ENCODE results near the gene PSD4.

Gene PSD4

DNA sequence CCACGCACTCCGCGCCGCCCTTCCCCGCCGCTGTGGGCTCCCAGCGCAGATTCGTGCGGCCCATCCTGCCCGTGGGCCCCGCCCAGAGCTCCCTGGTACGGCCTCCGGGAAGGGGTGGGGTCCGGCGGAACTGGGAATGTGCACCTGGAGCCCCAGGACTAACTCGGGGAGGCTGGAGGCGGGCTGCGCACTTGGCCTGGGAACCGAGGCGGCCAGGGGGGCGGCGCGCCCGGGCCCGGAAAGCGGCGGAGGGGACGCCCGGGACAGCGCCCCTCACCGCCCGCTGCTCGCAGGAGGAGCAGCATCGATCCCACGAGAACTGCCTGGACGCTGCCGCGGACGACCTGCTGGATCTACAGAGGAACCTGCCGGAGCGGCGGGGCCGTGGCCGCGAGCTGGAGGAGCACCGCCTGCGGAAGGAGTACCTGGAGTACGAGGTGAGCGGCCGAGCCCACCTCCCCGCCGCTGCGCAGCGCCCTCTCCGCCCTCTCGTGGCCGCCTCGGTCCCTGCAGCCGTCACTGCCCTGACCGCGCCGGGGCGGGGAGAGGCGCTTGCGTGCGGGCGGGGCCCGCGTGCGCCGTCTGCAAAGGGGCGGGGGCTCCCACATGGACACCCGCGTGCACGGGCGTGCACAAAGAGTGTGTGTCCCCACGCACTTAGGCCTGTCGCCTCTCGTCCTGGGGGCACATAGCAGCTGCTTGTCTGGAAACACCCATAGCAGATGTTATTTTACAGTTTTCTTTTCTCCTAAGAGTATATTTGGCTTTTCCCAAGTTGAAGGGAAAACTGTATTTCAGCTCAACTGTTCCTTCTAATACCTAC, 25.2 kb downstream of the PSD4 start:
- Histone ChIP-seq H3K4me3 (ENCODE audit: low read length) (peak overlapping the region; percentile 57), H3K18ac (ENCODE audit: low read length) (peak overlapping the region; percentile 15), H3K56ac (ENCODE audit: low read length) (peak overlapping the region; percentile 90), H3K79me2 (ENCODE audit: control insufficient read depth, insufficient read depth, low read length) (no peaks in the 10 kb centered on the region), H2BK15ac (replicated peaks; ENCODE audit: low read depth) (no peak overlapping the region), H4K5ac (ENCODE audit: low read length) (no peak overlapping the region), H3K4me2 (ENCODE audit: low read length) (peak overlapping the region; percentile 87), H3K4ac (ENCODE audit: low read depth, low read length) (no peak overlapping the region), H3K4me1 (ENCODE audit: control insufficient read depth, low read depth, low read length) (no peaks in the 10 kb centered on the region), H3K79me1 (ENCODE audit: low read length) (no peaks in the 10 kb centered on the region), H2AK5ac (ENCODE audit: low read length) (no peak overlapping the region), H3K27me3 (ENCODE audit: insufficient read depth, low read length, poor library complexity) (no peaks in the 10 kb centered on the region), H3K36me3 (ENCODE audit: control insufficient read depth, insufficient read depth, low read length) (no peaks in the 10 kb centered on the region), H3K9ac (ENCODE audit: low read length) (peak overlapping the region; percentile 81), H2BK120ac (ENCODE audit: low read depth, low read length) (no peak overlapping the region), H4K8ac (ENCODE audit: low read depth, low read length) (no peak overlapping the region), H2BK5ac (ENCODE audit: low read length) (no peak overlapping the region), H3K27ac (ENCODE audit: low read depth, low read length) (no peak overlapping the region), H3K23ac (ENCODE audit: low read length) (no peak overlapping the region)
- DNase-seq: peak; percentile 89
- no CpG with 5 or more reads among the region's 79 CpGs for WGBS (ENCODE audit: extremely low coverage, insufficient coverage, low lambda C conversion rate)

GRCh38 chr2:113200236-113200635, 26.5 kb downstream of the PSD4 start:
- Histone ChIP-seq H3K27me3 (ENCODE audit: insufficient read depth, low read length, poor library complexity) (no peaks in the 10 kb centered on the region), H3K79me2 (ENCODE audit: control insufficient read depth, insufficient read depth, low read length) (no peaks in the 10 kb centered on the region), H4K8ac (ENCODE audit: low read depth, low read length) (no peak overlapping the region), H2AK5ac (ENCODE audit: low read length) (no peak overlapping the region), H3K4ac (ENCODE audit: low read depth, low read length) (no peak overlapping the region), H4K5ac (ENCODE audit: low read length) (no peak overlapping the region), H3K23ac (ENCODE audit: low read length) (no peak overlapping the region), H3K4me1 (ENCODE audit: control insufficient read depth, low read depth, low read length) (no peaks in the 10 kb centered on the region), H3K56ac (ENCODE audit: low read length) (no peak overlapping the region), H2BK5ac (ENCODE audit: low read length) (no peak overlapping the region), H3K4me2 (ENCODE audit: low read length) (no peak overlapping the region), H3K79me1 (ENCODE audit: low read length) (no peaks in the 10 kb centered on the region), H2BK120ac (ENCODE audit: low read depth, low read length) (no peak overlapping the region), H3K36me3 (ENCODE audit: control insufficient read depth, insufficient read depth, low read length) (no peaks in the 10 kb centered on the region), H3K27ac (ENCODE audit: low read depth, low read length) (no peak overlapping the region), H3K18ac (ENCODE audit: low read length) (no peak overlapping the region), H2BK15ac (replicated peaks; ENCODE audit: low read depth) (no peak overlapping the region), H3K4me3 (ENCODE audit: low read length) (no peak overlapping the region), H3K9ac (ENCODE audit: low read length) (no peak overlapping the region)
- WGBS (ENCODE audit: extremely low coverage, insufficient coverage, low lambda C conversion rate): no CpG with 5 or more reads among the region's 4 CpGs
- peak; percentile 50 for DNase-seq

- no peak overlapping the region for H3K4ac ChIP-seq (ENCODE audit: low read depth, low read length)
- H4K5ac ChIP-seq (ENCODE audit: low read length): no peak overlapping the region
- H3K4me3 ChIP-seq (ENCODE audit: low read length): no peak overlapping the region
- H2BK15ac ChIP-seq (replicated peaks; ENCODE audit: low read depth): no peak overlapping the region
- H3K9ac ChIP-seq (ENCODE audit: low read length): no peak overlapping the region
- no peaks in the 10 kb centered on the region for H3K36me3 ChIP-seq (ENCODE audit: control insufficient read depth, insufficient read depth, low read length)
- WGBS (ENCODE audit: extremely low coverage, insufficient coverage, low lambda C conversion rate): no CpG with 5 or more reads among the region's 17 CpGs
- H3K4me1 ChIP-seq (ENCODE audit: control insufficient read depth, low read depth, low read length): no peaks in the 10 kb centered on the region
- no peaks in the 10 kb centered on the region for H3K79me2 ChIP-seq (ENCODE audit: control insufficient read depth, insufficient read depth, low read length)
- no peak overlapping the region for H3K4me2 ChIP-seq (ENCODE audit: low read length)
- no peak overlapping the region for H3K56ac ChIP-seq (ENCODE audit: low read length)
- DNase-seq: no peak
- H2BK5ac ChIP-seq (ENCODE audit: low read length): no peak overlapping the region
- H3K27ac ChIP-seq (ENCODE audit: low read depth, low read length): no peak overlapping the region
- H3K23ac ChIP-seq (ENCODE audit: low read length): no peak overlapping the region
- no peak overlapping the region for H2BK120ac ChIP-seq (ENCODE audit: low read depth, low read length)
- no peaks in the 10 kb centered on the region for H3K79me1 ChIP-seq (ENCODE audit: low read length)
- H3K27me3 ChIP-seq (ENCODE audit: insufficient read depth, low read length, poor library complexity): no peaks in the 10 kb centered on the region
- H4K8ac ChIP-seq (ENCODE audit: low read depth, low read length): no peak overlapping the region
- H3K18ac ChIP-seq (ENCODE audit: low read length): no peak overlapping the region
- H2AK5ac ChIP-seq (ENCODE audit: low read length): no peak overlapping the region
Observed at GRCh38 chr2:113200736-113201490, 27.1 kb downstream of the PSD4 start.

- Histone ChIP-seq H3K79me2 (ENCODE audit: control insufficient read depth, insufficient read depth, low read length) (no peaks in the 10 kb centered on the region), H3K27me3 (ENCODE audit: insufficient read depth, low read length, poor library complexity) (no peaks in the 10 kb centered on the region)
Observed at GRCh38 chr2:113201496-113202304, 27.9 kb downstream of the PSD4 start.

DNA sequence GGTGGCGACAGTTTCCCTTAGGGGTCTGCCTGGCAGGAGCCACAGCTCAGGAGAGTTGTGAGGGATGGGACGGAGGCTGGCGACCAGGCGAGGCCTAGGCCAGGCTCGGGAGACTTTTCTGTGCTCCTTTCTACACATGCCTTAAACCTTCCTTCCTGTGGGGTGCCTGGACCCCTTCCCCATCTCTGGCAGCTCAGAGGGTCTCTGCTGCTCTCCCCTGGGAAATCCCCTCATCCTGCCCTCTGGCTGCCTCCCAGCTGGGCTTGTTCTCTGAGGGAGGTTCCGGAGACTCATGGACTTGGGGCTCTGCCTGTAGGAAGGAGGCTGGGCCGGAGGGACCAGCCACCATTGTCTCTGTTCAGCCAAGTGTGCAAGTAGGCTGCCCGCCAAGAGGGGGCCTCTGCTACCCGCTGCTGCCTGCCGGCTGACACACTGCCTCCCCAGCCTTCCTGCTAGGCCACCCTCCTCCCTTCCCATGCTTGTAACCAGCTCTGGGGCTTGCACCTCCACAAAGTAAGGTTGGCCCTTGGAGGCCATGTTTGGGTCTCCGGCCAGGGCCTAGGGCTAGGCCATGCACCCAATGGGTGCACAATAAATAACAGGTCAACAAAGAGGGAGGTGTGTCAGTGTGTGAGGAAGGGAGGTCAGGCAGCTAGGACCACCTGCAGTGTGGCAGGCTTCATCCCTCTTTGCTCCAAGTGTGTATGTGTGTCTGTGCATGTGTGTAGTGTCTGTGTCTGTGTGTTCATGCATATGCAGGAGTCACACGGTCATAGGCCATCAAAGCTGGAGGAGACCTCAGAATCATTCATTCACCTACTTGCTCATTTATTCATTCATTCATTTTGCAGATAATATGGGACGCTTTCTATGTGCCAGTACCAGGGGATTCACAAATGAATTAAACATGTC, 28.8 kb downstream of the PSD4 start:
- H2BK5ac ChIP-seq (ENCODE audit: low read length): no peak overlapping the region
- no peaks in the 10 kb centered on the region for H3K79me1 ChIP-seq (ENCODE audit: low read length)
- no peak overlapping the region for H3K18ac ChIP-seq (ENCODE audit: low read length)
- H4K8ac ChIP-seq (ENCODE audit: low read depth, low read length): no peak overlapping the region
- H4K5ac ChIP-seq (ENCODE audit: low read length): no peak overlapping the region
- no peak overlapping the region for H3K27ac ChIP-seq (ENCODE audit: low read depth, low read length)
- no peaks in the 10 kb centered on the region for H3K79me2 ChIP-seq (ENCODE audit: control insufficient read depth, insufficient read depth, low read length)
- H3K4ac ChIP-seq (ENCODE audit: low read depth, low read length): no peak overlapping the region
- no peak for DNase-seq
- no peak overlapping the region for H3K23ac ChIP-seq (ENCODE audit: low read length)
- no peak overlapping the region for H3K4me2 ChIP-seq (ENCODE audit: low read length)
- no peak overlapping the region for H2BK120ac ChIP-seq (ENCODE audit: low read depth, low read length)
- H3K4me1 ChIP-seq (ENCODE audit: control insufficient read depth, low read depth, low read length): no peaks in the 10 kb centered on the region
- no CpG with 5 or more reads among the region's 13 CpGs for WGBS (ENCODE audit: extremely low coverage, insufficient coverage, low lambda C conversion rate)
- H2AK5ac ChIP-seq (ENCODE audit: low read length): no peak overlapping the region
- H3K36me3 ChIP-seq (ENCODE audit: control insufficient read depth, insufficient read depth, low read length): no peaks in the 10 kb centered on the region
- H3K9ac ChIP-seq (ENCODE audit: low read length): no peak overlapping the region
- no peak overlapping the region for H3K4me3 ChIP-seq (ENCODE audit: low read length)
- H3K27me3 ChIP-seq (ENCODE audit: insufficient read depth, low read length, poor library complexity): no peaks in the 10 kb centered on the region
- H3K56ac ChIP-seq (ENCODE audit: low read length): no peak overlapping the region
- H2BK15ac ChIP-seq (replicated peaks; ENCODE audit: low read depth): no peak overlapping the region

More at GRCh38 chr2:113201496-113202304, 27.9 kb downstream of the PSD4 start:
- no peak overlapping the region for H3K9ac ChIP-seq (ENCODE audit: low read length)
- no peak overlapping the region for H2BK5ac ChIP-seq (ENCODE audit: low read length)
- no peaks in the 10 kb centered on the region for H3K79me1 ChIP-seq (ENCODE audit: low read length)
- H3K4me3 ChIP-seq (ENCODE audit: low read length): no peak overlapping the region
- no peaks in the 10 kb centered on the region for H3K4me1 ChIP-seq (ENCODE audit: control insufficient read depth, low read depth, low read length)
- no peak overlapping the region for H3K4ac ChIP-seq (ENCODE audit: low read depth, low read length)
- no peak overlapping the region for H3K27ac ChIP-seq (ENCODE audit: low read depth, low read length)
- no peak overlapping the region for H3K23ac ChIP-seq (ENCODE audit: low read length)
- no peak overlapping the region for H2BK15ac ChIP-seq (replicated peaks; ENCODE audit: low read depth)
- H3K4me2 ChIP-seq (ENCODE audit: low read length): no peak overlapping the region
- H4K8ac ChIP-seq (ENCODE audit: low read depth, low read length): no peak overlapping the region
- DNase-seq: no peak
- no peak overlapping the region for H2AK5ac ChIP-seq (ENCODE audit: low read length)
- no peak overlapping the region for H3K18ac ChIP-seq (ENCODE audit: low read length)
- WGBS (ENCODE audit: extremely low coverage, insufficient coverage, low lambda C conversion rate): no CpG with 5 or more reads among the region's 8 CpGs
- no peak overlapping the region for H2BK120ac ChIP-seq (ENCODE audit: low read depth, low read length)
- H3K56ac ChIP-seq (ENCODE audit: low read length): no peak overlapping the region
- H4K5ac ChIP-seq (ENCODE audit: low read length): no peak overlapping the region
- no peaks in the 10 kb centered on the region for H3K36me3 ChIP-seq (ENCODE audit: control insufficient read depth, insufficient read depth, low read length)
